GM21390 (cell line): ENCODE results near the gene HUNK.

ENCODE experiments used
- ATAC-seq: cut with Tn5 transposase; IDR thresholded peaks from one replicate; pipeline ENCODE4 v1.9.1; 2021; ENCODE audit not compliant: unreplicated experiment

Gene HUNK

DNA sequence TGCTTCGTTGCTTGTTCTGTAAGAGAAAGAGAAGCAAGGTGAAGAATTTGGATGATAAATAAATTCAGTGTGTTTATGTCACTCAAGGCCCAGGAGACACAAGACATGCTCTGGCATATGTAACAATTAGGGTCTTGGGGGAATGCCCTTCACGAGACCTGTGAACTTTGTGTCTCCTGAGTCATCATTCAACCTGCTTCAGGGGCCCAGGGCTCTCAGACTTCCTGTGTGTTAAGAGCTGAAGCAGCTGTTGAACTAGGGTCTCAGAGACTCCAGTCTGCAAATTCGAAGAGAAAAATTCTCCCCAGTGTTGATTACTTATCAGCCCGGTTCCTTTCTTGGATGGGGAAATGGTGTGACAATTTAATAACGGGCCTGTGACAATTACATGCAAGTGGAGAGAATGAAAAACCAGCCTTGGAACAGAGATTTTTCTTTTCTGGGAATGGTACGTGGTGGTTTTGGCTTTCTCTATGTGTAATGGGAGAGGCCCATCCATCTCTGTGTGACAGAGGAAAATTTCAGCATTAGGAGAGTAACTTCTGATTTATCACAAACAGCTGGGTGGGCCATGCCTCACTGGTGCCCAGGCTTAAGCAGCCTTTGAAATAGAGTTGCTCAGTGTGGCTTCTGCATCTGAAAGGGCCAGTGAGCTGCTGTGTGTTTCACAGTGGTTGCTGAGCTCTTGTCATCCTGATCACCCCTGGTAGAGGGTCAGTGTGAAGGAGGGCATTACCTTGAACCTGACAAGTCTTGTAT lies 22.4 kb downstream of the HUNK start:
- no peak for ATAC-seq

DNA sequence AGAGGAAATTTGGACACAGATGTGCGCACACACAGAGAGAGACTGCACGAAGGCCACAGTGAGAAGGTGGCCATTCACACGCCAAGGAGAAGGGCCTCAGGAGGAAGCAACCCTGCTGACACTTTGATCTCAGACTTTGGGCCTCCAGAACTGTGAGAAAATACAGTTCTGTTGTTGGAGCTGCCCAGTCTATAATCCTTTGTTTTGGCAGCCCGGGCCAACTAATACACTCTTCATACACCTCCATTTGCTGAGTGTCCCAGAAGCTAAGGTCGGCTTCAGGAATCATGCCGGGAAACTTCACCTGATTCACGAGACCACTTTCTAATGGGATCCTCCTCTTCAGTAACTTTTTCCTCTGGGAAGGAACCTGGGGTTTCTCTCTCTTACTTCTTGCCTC lies 23.2 kb downstream of the HUNK start:
- ATAC-seq = no peak

DNA sequence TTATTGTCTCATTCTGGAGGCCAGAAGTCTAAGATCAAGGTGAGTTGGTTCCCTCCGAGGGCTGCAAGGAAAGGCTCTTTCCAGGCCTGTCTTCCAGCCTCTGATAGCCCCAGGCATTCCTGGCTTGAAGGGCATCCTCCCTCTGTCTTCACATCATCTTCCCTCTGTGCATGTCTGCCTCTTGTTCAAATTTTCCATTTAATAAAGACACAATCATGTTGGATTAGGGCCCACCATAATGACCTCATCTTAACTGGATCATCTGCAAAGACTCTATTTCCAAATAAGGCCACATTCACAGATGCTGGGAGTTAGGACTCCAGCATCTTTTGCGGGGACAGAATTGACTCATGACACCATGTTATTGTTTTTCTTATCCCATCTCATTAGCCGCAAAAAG lies 24.5 kb downstream of the HUNK start:
- no peak for ATAC-seq

DNA sequence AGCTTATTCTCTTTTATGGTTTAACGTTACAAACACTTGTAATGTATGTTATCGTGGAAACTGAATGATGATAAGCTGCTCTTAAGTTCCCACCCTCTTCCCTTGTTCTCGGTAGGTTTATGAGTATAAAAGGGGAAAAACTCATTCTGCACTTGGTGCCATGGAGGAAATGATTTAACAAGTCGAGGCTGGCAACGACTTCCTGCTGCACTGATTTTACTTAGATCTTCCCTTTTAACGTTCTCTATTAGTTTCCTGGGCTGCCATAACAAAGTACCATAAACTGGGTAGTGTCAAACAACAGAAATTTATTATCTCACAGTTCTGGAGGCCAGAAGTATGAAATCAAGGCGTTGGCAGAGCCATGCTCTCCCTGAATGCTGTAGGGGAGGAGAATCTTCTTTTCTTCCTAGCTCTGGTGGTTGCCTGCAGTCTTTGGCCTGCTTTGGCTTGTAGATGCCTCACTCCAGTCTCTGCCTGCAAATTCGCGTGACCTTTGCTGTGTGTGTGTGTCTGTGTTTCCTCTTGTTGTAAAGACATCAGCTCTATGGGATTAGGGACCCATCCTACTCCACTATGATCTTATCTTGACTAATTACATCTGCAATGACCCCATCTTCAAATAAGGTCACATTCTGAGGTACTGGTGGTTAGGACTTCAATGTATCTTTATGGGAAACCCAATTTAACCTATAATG lies 26.3 kb downstream of the HUNK start:
- no peak for ATAC-seq

DNA sequence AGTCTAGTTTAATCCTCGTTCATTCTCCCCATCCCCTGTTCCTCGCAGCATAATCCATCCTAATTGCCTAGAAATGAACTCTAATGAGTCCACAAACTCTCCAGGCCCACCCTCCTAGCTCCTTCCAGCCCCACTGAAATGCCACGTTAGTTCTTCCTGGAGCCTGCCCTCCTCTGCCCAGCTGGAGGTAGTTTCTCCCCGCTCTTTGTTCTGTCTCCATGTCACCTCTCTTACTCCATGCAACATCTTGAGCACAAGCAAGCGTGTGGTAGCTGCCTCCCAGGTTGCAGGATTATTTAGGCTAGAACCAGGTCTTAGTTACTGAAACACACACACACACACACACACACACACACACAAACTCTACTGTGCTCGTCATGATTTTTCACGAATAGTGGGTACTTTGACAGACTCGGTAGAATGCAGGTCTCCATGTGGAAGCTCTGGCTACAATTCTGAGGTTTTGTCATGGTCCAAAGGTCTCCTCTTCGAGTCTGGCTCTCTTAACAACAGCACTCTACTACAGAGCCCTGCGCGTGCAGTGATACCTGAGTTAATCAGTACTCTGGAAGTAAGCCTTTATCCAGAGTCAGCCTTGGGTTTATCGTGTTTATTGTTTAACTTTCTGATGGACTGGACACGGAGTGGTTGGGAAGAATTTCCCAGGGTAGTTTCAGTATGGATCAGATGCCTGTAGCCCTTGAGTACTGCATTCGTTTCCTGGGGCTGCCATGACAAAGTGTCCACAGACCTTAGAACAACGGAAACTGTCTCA lies 27.5 kb downstream of the HUNK start:
- no peak for ATAC-seq

DNA sequence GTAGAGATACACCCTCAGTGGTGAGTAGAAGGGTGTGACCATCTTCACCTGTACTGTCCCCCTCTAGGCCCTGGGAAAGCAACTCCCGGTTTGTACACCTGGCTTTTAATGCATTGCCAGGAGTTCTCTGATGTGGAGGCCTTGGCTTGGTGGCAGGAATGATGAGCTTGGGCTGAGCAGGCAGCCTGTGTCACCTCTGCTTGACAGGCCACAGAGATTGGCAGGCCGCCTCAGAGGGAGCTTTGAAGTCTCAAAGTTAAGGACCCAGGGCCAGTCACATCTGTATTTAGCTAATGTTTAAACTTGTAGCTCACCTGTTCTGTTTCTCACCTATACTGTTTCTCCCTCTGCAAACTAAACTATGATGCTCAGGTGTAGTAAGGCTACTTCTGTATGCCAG lies 28.5 kb downstream of the HUNK start:
- ATAC-seq = no peak

DNA sequence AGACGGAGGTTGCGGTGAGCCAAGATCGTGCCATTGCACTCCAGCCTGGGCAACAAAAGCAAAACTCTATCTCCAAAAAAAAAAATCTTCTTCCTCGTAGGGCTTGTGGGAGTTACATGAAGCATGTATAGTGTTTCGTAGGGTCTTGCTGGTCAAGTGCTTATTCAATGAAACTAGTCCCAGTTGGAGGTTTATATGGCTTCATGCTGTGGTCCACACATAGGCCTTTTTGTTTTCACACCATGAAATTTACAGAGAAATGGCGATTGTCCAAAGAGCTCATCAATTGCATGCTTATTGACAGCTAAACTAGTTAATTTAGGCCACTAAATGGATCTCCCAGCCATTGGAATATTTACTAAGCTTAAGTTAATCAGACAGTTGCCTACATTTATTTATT lies 29.6 kb downstream of the HUNK start:
- no peak for ATAC-seq

DNA sequence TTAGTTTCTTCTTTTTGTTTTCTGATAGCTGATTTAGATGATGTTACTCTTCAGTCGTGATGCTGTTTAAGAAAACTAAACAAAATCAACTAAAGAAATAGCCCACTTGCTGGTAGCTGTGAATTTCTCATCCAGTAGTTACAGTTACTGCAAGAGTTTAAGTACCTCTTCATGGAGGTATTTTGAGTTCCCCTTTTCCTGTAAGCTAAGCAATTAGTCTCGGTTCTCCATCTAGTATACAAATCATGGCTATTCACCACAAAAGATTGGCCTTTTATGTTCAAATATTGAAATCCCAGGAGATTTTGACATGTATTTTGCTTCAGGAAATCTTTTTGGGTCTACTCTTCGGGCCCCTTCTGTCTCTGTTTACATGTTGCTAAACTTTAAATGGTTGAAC lies 31.1 kb downstream of the HUNK start:
- ATAC-seq = no peak

DNA sequence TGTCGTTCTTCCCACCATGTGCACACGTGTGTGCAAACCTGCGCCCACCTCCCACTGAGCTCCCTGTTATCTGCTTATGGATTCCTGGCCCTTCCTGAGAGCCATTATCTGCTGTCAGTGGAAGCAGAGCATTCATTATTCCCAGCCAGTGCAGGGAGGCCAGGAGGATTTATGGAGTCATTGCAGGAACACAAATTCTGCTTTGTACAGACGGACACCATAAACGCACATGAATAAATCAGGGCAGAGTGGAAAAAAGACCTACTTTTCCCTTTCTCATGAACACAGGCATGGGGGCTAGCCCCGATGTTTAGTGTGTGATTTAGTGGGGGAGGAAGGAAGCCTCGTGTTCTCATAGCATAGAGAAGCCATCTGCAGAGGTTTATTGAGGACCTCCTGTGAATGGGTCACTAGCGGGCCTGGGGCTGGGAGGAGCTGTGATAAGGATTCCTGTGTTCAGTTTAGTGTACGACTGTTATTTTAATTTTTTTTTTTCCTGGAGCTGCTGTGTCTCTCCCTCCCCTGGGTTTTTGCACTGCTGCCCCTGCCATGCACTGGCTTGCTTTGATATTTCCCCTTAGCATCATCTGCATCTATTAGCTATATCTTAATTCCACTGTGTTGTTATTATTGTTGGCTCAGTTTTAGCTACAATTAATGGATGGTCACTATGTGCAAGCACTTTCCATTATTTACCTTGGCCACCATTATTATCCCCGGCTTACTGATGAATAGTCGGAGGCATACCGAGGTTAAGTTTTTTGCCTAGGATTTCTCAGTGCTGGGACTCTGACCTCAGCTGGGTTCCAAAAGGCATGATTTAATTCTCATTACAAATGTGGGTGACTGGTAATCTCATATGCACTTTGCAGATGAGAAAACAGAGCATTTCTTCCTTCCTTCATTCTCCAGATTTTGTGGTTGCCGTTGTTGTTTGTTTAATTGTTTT lies 33.0 kb downstream of the HUNK start:
- no peak for ATAC-seq

DNA sequence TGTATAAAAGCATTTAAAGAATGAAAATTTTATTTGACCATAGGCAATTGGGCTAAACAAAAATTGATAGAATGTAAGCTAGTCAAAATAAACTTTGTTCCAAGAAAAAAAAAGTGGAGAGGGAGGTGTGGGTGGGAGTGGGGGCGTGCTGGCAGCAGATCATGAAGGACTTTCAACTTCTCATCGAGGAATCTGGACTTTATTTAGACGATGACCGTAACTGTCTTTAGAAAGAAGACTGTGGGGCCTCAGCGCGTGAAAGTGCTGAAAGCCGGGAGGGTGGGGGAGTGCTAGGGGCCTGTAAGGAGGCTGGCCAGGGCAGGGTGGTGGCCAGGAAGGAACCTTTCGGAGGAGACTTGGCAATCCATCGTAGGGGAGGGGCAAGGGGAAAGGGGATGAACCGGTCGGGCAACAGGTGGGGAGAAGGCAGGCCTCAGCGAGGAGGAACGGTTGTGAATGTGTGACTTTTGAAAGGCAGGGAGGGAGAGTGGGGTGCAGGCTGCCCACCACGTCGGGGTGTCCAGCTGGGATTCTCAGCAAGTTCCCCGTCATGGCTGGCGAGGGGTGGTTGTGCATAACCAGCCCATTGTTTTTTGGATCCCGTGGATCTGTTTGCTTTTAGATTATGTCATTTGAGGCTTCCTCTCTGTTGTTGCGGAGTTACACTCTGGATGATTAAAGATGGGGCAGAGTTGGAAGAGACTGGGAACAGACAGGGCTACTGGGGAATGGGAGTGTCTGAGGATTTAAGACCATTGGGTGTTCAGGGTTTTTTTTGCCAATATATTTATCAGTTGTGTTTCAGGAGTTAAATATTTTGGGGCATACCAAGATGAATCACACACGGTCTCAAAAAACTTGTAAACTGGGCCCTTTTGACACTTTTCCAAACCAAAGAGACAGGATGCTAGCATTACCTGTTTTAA lies 35.5 kb downstream of the HUNK start:
- no peak for ATAC-seq

DNA sequence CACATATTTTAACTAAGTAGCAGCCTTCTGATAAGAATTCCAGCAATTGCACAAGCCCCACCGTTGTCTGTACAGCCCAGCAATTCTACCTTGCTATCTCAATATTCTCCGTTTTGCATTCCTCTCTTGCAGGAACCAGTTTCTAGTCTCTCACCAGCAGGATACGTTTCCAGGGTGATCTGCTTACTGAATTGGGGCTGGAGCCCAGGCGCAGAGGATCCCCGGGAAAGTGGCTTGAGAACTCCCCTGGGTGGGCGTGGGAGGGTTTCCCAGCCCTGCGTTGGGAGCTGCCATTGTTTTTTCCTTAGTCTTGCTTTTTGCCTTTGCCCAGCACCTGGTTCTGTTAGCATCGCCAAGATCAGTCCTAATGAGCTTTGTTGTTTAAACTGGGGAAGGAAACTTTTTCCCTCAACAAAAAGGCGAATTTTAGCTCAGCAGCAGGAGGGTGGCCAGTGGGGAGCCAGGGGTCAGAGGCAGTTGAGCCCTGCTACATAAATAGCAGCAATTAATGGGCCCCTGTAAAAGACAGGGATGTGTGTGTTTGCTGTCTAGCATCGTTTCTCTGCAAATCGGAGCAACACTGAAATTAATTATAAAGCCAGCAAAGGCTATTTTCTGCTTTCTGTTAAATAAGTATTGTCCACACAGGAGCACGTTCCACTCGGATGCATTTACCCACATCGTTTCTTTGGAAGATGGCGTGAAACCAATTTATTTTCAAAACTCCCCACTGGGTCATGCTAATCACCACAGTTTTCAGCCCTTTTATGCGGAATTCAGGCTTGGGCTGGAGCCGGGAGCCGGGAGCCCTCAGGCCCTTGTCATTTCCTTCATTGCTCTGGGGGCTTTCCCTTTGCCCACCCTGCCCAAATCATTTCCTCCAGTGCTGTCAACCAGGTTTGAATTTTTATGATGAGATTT lies 36.6 kb downstream of the HUNK start:
- ATAC-seq = no peak

DNA sequence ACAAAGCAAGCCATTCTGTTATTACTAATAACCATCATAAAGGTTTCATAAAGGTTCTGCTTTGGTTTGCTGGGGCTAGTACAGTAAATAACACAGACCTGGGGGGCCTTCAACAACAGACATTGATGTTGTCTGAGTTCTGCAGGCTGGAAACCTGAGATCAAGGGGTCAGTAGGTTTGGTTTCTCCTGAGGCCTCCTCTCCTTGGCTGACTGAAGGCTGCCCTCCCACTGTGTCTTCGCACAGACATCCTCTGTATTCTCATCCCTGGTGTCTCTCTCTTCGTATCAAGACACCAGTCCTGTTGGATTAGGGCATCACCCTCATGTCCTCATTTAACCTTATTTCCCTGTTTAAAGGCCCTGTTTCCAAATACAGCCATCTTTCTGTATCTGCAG lies 37.3 kb downstream of the HUNK start:
- ATAC-seq = no peak

DNA sequence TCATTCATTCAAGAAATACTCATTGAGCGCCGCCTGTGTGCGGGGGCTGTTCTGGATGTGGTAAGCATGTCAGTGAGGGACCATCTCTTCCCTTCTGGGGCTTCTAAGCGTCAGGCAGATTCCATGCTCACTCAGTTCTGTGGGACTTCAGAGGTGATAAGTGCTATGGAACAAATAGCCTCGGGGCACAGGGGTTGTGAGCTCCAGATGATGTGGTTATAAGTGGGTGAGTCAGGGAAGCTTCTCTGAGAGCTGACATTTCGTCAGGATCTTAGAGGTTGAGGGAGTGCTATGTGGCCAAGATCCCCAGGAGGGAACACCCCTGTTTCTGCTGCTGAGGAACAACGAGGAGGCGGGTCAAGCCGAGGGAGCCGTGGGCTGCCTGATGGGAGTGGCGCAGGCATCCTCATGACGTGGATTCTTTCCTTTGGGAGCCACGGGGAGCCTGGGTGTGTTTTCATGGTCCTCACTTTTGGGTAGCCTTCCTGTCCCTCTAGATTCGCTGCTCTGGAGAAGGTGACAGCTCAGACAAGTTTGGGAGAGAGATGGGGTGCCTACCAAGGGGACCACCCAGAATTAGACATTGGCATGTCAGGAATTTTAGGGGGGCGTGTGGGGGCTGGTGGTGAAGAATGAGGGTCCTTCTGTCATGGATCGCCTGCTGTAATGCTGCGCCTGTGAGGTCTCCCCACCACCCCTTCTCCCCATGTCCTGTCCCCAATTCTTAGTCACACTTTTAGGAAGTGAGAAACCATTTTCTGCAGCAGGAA lies 38.5 kb downstream of the HUNK start:
- no peak for ATAC-seq

DNA sequence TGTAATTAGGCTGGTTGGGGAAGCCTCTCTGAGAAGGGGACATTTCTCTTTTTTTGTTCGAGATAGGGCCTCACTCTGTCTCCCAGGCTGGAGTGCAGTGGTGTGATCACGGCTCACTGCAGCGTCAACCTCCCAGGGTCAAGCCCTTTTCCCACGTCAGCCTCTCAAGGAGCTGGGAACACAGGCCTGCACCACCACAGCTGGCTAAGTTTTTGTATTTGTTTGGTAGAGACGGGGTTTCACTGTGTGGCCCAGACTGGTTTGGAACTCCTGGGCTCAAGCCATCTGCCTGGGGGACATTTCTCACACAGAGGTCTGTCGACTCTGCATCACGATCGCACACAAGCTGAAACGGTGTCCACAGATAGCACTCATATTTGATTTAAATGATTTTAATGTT lies 39.7 kb downstream of the HUNK start:
- no peak for ATAC-seq

DNA sequence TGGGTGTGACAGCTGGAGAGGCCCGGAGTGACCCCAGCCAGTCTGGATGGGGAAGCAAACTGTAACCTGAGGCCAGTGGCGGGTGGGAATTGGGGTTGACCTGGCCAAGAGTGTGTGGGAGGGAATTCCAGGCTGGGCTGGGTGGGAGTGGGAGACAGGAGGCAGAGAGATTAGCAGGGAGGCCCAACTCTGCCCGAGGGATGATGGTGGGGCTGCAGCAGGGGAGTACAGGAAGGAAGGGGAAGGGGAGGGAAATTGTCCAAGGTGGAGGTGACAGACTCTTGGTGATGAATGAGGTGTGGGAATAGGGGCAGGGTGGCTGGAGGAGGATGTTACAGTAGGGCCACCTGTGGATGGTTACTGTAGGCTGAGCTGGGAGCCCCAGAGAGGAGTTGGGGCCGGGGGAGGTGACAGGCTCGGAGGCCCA lies 40.4 kb downstream of the HUNK start:
- no peak for ATAC-seq

DNA sequence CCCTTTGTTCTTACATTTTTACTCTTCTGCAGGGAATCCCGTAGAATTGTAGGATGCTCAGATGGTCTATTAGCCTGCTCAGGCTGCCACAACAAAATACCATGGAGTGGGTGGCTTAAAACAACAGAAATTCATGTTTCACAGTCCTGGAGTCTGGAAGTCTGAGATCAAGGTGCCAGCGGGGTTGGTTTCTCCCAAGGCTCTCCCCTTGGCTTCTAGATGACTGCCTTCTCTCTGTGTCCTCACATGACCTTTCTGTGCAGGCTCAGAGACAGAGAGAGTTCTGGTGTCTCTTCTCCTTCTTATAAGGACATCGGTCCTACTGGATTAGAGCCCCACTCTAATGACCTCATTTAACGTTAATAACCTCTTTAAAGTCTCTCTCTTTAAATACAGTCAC lies 41.7 kb downstream of the HUNK start:
- ATAC-seq = no peak

DNA sequence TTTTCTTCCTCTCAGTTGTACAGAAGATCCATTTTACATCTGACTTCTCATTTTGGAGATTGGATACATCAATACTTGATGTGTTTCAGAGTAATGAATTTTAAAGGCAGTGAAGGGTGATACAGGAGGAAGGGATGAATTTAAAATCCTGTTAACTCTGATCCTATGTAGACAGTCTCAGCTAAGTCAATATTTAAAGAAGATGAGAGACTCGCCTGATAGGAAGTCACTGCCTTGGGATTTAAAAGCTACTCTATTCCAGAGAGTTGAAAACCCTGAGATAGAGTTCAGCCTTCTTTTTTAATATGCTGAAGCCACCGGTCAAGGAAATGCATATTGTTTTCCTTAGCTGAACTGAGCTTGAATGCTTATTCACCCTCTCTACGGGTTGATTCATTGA lies 42.7 kb downstream of the HUNK start:
- ATAC-seq = no peak

DNA sequence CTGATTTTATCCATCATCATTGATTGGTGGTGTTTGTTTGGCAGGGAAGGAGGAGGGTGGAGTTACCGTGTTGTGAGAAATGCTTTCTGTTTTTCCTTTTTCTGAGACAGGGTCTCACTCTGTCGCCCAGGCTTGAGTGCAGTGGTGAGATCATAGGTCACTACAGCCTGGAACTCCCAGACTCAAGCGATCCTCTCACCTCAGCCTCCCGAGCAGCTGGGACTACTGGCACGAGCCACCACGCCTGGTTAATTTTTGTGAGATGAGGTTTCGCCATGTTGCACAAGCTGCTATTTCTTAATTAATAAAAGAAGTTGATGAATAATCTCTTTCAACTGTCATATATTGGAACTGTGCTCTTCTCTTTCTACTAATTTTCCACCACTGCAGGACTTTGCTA lies 44.3 kb downstream of the HUNK start:
- no peak for ATAC-seq
